Large intestine (tissue), 3 donors: ENCODE measurements around the gene CRB3. TPM values are rescaled to one million over a fixed set of nuclear protein-coding genes. Genes with fewer than 3 reads are reported as not detected.
A peak's percentile ranks its signal among the peaks of the same experiment; 100 is the strongest.

ENCODE experiments used
- DNase-seq, 2 donors: peaks; one replicate each; pipeline versions ENCODE4 v3.0.0 to v3.0.0-alpha.2; 2013
- H3K27ac ChIP-seq: one replicate; pipeline ENCODE4 v1.5.1; 2013; ENCODE audit warnings: low read length
- H3K27me3 ChIP-seq: 2 replicates; pipeline ENCODE4 v1.6.1; 2013; ENCODE audit warnings: low read length; ENCODE audit not compliant: control insufficient read depth, insufficient read depth
- H3K36me3 ChIP-seq: 2 replicates; pipeline ENCODE4 v1.6.1; 2013; ENCODE audit warnings: low read length; ENCODE audit not compliant: control insufficient read depth, insufficient read depth
- H3K4me1 ChIP-seq: one replicate; pipeline ENCODE4 v1.6.1; 2013; ENCODE audit warnings: low read length; ENCODE audit not compliant: control insufficient read depth, insufficient read depth
- H3K4me3 ChIP-seq: one replicate; pipeline ENCODE4 v1.5.1; 2013; ENCODE audit warnings: low read length
- H3K9me3 ChIP-seq: one replicate; pipeline ENCODE4 v1.6.1; 2013; ENCODE audit warnings: mild to moderate bottlenecking, low read depth, low read length, moderate library complexity; ENCODE audit not compliant: control insufficient read depth
- WGBS: methylation state at CpG from one replicate; pipeline ENCODE4 v1.1.5; 2013; ENCODE audit warnings: low lambda C conversion rate; ENCODE audit not compliant: insufficient coverage; 5-methylcytosine and 5-hydroxymethylcytosine counted together
- polyA plus RNA-seq: library from polyadenylated mRNA; unstranded; fragments of 120-200 nt; gene quantifications from one replicate; pipeline ENCODE4 v1.2.1, GENCODE V29; 2013

Gene CRB3
- polyA plus RNA-seq, 1 donor: 41.7 TPM

DNA sequence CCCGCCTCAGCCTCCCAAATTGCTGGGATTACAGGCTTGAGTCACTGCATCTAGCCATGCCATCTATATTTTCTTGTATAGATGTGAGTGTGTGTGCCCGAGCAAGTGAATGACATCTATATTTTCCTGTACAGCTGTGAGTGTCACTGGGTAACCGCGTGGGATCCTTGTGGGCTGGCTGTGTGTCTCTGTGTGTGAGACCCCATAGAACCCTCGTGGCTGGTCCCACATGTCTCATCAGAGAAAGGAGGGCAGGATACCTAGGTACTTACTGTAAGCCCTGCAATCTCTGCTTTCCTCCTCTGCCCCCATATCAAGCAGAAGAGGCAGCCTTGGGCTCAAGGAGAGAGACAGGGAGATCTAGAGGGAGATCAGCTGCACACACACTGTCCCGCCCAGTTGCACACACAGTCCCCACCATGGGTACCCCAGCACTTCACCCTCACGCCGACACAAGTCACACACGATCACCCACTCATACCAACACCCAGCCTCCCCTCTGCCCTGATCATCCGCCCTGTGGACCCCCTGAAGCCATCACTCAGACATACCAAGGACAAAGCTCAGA is 16.9 kb downstream of the CRB3 start:
- H3K27ac ChIP-seq: no peak overlapping the region

DNA sequence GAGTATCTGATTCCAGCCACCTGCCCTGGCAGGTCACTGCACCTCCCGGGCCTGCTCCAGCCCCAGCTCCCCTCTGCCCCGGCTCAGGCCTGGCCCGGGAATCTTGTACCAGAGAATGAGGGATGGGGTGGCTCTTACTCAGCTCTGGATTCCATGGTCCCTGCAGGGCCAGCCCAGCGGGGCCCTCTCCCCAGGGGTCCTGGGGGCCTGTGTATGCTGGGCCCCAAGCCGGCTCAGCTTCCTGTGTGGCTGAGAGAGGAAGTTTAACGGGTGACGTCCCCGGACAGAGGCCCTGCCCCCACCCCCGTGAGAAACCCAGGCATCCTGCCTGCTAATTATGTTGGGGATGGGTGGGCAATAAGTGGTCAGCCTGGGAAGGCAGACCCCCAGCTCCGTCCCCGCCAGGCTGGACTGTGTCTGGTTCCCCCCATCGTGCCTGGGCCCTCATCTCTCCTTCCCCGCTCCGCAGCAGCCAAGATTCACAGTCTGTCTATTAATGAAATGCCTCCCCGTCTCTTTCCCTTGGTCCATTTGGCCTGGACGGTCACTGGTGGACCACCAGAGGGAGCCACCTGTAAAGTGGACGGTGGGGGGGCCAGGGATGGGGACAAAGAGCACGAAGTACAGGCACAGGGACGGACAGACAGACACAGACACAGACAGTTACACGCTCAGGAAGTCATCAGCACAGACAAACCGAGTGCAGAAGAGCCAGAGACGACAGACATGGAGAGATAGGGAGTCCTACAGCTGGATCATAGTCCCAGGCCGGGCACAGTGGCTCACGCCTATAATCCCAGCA is 17.7 kb downstream of the CRB3 start, which contains the start of gene DENND1C:
TSS of gene DENND1C (minus strand) at position 247 of the 802 bp plus-strand sequence. CDS start at position 155, 92 bp downstream.
- Histone ChIP-seq H3K27me3 (peaks cover 2% of the 10 kb centered on the region), H3K9me3 (no peaks in the 10 kb centered on the region), H3K4me3 (peak within 1 kb of the TSS; percentile 4), H3K27ac (no peak within 1 kb of the TSS), H3K36me3 (no peaks in the 10 kb centered on the region), H3K4me1 (peaks cover 5% of the 10 kb centered on the region)
- no peak for DNase-seq
- WGBS: no CpG with 5 or more reads among the region's 24 CpGs

More for the DNA sequence above, 16.9 kb downstream of the CRB3 start:
- Histone ChIP-seq H3K9me3 (no peaks in the 10 kb centered on the region), H3K36me3 (no peaks in the 10 kb centered on the region), H3K4me3 (peak overlapping the region; percentile 4), H3K27me3 (peaks cover 8% of the 10 kb centered on the region), H3K4me1 (peaks cover 10% of the 10 kb centered on the region)
- no peak for DNase-seq
- no CpG with 5 or more reads among the region's 10 CpGs for WGBS

DNA sequence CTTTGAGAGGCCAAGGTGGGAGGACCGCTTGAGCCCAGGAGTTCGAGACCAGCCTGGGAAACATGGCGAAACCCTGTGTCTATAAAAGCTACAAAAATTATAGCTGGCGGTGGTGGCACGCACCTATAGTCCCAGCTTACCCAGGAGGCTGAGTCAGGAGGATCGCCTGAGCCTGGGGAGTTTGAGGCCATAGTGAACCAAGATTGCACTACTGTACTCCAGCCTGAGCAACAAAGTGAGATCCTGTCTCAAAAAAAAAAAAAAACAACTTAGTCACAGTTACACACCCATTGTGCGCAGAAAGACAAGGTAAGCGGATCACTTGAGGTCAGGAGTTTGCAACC is 18.2 kb downstream of the CRB3 start:
- Histone ChIP-seq H3K27ac (no peak overlapping the region), H3K4me3 (no peak overlapping the region), H3K36me3 (no peaks in the 10 kb centered on the region), H3K27me3 (no peaks in the 10 kb centered on the region), H3K9me3 (no peaks in the 10 kb centered on the region), H3K4me1 (no peaks in the 10 kb centered on the region)
- DNase-seq: no peak
- no CpG with 5 or more reads among the region's 8 CpGs for WGBS

- Histone ChIP-seq H3K4me1 (no peaks in the 10 kb centered on the region), H3K27me3 (no peaks in the 10 kb centered on the region), H3K27ac (no peak overlapping the region), H3K36me3 (no peaks in the 10 kb centered on the region), H3K4me3 (no peak overlapping the region), H3K9me3 (no peaks in the 10 kb centered on the region)
- WGBS: no CpG with 5 or more reads among the region's 3 CpGs
- no peak for DNase-seq
Measured at GRCh38 chr19:6483235-6483634, 19.2 kb downstream of the CRB3 start.

GRCh38 chr19:6484230-6484629 is 20.2 kb downstream of the CRB3 start:
- no CpG with 5 or more reads among the region's 8 CpGs for WGBS
- no peaks in the 10 kb centered on the region for H3K4me1 ChIP-seq
- H3K36me3 ChIP-seq: no peaks in the 10 kb centered on the region
- no peaks in the 10 kb centered on the region for H3K27me3 ChIP-seq
- no peak overlapping the region for H3K4me3 ChIP-seq
- H3K27ac ChIP-seq: no peak overlapping the region
- no peak for DNase-seq
- H3K9me3 ChIP-seq: no peaks in the 10 kb centered on the region

- no peak for DNase-seq
- Histone ChIP-seq H3K9me3 (no peaks in the 10 kb centered on the region), H3K27me3 (peaks cover under 1% of the 10 kb centered on the region), H3K4me3 (no peak overlapping the region), H3K27ac (no peak overlapping the region), H3K36me3 (no peaks in the 10 kb centered on the region), H3K4me1 (no peaks in the 10 kb centered on the region)
- WGBS: 83% methylated on average over 4 of the region's 7 CpGs
Measured at GRCh38 chr19:6484831-6485230, 20.8 kb downstream of the CRB3 start.

DNA sequence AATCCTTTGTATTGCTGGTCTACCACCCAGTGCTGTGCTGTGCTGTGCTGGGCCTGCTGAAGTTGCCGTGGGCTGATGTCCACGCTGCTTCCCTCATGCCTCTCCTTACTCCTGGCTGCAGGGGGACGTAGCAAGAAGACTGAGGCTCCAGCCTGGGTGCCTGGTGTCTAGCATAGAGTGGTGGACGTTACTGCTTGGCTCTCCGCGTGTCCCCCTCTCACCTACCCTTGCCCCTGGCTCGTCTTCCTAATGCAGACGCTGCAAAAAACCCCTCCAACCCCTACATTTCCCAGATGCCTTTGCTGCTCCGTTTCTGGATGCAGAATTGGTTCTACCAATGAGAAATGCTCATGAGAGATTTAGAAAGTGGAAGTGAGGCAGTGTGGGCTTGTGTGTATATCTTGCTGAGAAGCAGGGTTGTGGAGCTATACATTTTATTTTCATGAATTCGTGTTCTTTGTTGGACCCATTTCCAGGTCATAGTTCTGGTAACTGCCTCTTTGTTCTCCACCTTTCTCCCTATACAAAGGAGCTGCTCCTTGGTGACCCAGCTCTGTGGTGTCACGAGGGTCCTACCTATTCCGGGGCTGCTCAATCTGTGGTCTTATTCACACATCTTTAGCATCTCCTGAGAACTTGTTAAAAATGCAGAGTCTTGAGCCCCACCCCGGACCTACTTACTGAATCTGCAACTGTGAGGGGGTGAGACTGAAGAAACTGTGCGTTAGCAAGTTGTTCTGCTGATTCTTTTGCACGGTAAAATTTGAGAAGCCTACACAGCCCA is 25.4 kb downstream of the CRB3 start:
- Histone ChIP-seq H3K9me3 (no peaks in the 10 kb centered on the region), H3K27ac (no peak overlapping the region), H3K4me3 (no peak overlapping the region), H3K36me3 (no peaks in the 10 kb centered on the region), H3K27me3 (peaks cover 3% of the 10 kb centered on the region), H3K4me1 (no peaks in the 10 kb centered on the region)
- no peak for DNase-seq
- 65% methylated on average over 2 of the region's 15 CpGs for WGBS

GRCh38 chr19:6490134-6490533 is 26.1 kb downstream of the CRB3 start:
- 60% methylated on average over 1 of the region's 2 CpGs for WGBS
- peaks cover 3% of the 10 kb centered on the region for H3K27me3 ChIP-seq

DNA sequence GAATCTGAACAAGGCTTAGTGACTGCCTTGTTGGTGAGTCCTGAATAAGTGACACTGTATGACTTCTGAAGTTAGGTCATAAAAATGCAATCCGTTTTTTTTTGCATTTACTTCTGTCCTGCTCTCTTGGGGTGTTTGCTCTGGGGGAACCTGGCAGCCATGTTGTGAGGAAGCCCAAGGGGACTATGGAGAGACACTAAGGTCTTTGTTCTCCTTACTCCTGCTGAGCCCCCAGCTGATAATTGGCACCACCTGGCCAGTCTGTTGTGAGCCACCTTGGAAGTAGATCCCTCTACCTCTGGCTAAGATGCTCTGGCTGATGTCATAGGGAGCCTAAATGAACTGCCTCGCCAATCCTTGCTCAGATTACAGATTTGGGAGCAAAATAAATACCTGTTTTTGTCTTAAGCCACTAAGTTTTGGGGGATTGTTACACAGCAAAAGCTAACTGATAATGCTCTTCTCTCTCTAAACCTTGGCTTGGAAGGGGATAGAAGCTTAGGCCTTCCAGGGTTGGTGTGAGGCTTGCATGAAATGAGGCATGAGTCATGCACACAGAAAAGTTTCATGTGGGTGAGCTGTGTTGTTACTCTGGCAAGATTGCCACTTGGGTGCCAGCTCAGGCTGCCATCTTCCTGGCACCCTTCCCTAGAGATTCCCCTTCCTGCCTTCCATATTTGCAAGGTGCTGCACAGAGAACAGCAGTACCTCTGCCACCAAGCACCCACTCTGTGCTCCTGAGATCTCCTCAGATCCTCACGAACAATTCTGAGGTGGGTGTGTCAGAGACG is 27.9 kb downstream of the CRB3 start:
- Histone ChIP-seq H3K9me3 (no peaks in the 10 kb centered on the region), H3K36me3 (no peaks in the 10 kb centered on the region), H3K4me1 (no peaks in the 10 kb centered on the region), H3K4me3 (no peak overlapping the region), H3K27ac (no peak overlapping the region), H3K27me3 (peaks cover 3% of the 10 kb centered on the region)
- DNase-seq: no peak
- WGBS: 100% methylated on average over 1 of the region's 4 CpGs

More at GRCh38 chr19:6490134-6490533, 26.1 kb downstream of the CRB3 start:
- no peaks in the 10 kb centered on the region for H3K4me1 ChIP-seq
- DNase-seq: no peak
- no peaks in the 10 kb centered on the region for H3K9me3 ChIP-seq
- no peak overlapping the region for H3K4me3 ChIP-seq
- H3K27ac ChIP-seq: no peak overlapping the region
- H3K36me3 ChIP-seq: no peaks in the 10 kb centered on the region
